Measurements from ENCODE around the gene CFAP65. TPM values are rescaled to one million over a fixed set of nuclear protein-coding genes. Genes with fewer than 3 reads are reported as not detected.

CFAP65 gene
- total RNA-seq, 4 donors from 2014 or later = not detected

GRCh38 chr2:219087361-219087760 is 46.0 kb upstream of the CFAP65 start:
- peaks cover 0 to 5% (median 1%) of the 10 kb centered on the region in 4 donors for H3K4me1 ChIP-seq
- H3K36me3 ChIP-seq = no peaks in the 10 kb centered on the region
- WGBS = 83% methylated on average over 5 of the region's 5 CpGs
- H3K27me3 ChIP-seq = no peaks in the 10 kb centered on the region
- no peak overlapping the region for H3K27ac ChIP-seq (replicated peaks in 1 of 4)
- intact Hi-C loops (cut with DNase I) = no loop called here
- DNase-seq (ENCODE audit: extremely low spot score) = no peak
- TF ChIP-seq EP300 (IDR thresholded peaks at IDR 0.05) = no peak
- no peak for TF ChIP-seq CTCF (IDR thresholded peaks at IDR 0.05)
- TF ChIP-seq POLR2A (IDR thresholded peaks at IDR 0.05; ENCODE audit: low read depth) = no peak
- TF ChIP-seq POLR2AphosphoS5 (IDR thresholded peaks at IDR 0.05) = no peak
- no peak overlapping the region for H3K4me3 ChIP-seq
- H3K9me3 ChIP-seq = no peaks in the 10 kb centered on the region

DNA sequence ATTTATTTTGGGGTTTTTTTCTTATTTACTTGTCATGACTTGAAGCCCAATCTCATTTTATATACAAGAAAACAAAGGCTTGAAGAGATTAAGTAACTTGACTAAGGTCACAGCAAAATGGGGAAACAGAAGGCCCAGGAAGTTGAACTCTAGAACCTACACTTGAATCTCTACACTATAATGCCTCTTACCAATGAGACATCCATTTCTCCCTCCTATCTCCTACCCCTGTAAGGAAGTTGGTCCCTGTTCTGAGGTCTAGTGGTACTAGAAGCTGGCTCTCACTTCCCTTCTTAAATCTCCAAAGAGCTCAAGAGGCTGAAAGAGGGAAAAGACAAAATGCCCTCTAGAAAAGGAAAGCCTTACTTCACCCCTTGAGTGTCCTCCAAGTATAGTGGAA is 44.9 kb upstream of the CFAP65 start:
- intact Hi-C loops (cut with DNase I) = no loop called here
- no peak overlapping the region for H3K27ac ChIP-seq (replicated peaks in 1 of 4)
- no peaks in the 10 kb centered on the region for H3K27me3 ChIP-seq
- no peak overlapping the region for H3K4me3 ChIP-seq
- no peak for TF ChIP-seq POLR2A (IDR thresholded peaks at IDR 0.05; ENCODE audit: low read depth)
- no peak for TF ChIP-seq CTCF (IDR thresholded peaks at IDR 0.05)
- TF ChIP-seq POLR2AphosphoS5 (IDR thresholded peaks at IDR 0.05) = no peak
- no peak for TF ChIP-seq EP300 (IDR thresholded peaks at IDR 0.05)
- no peaks in the 10 kb centered on the region for H3K9me3 ChIP-seq
- no peak for DNase-seq (ENCODE audit: extremely low spot score)
- H3K36me3 ChIP-seq = no peaks in the 10 kb centered on the region
- H3K4me1 ChIP-seq = peaks cover 0 to 10% (median 3%) of the 10 kb centered on the region in 4 donors

DNA sequence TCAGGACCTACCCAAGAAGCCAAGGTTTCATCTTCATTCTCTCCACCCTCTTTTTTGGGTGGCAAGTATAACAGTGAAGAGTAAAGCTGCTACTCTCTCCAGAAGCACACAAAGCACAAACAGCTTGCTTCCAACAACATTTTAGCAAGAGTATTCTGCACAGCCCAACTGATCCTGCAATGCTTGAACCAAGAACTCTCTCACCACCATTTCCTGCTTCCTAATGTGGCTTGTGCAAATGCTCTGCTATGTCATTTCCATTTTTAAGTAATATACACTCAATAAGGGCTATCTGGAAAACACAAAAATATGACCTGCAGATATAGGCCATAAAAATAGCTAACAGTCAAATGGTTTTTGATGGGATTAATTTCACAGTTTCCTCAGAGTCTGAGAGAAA is 43.5 kb upstream of the CFAP65 start:
- H3K27me3 ChIP-seq = no peaks in the 10 kb centered on the region
- H3K4me1 ChIP-seq = peaks cover 0 to 10% (median 3%) of the 10 kb centered on the region in 4 donors
- intact Hi-C loops (cut with DNase I) = no loop called here
- DNase-seq (ENCODE audit: extremely low spot score) = no peak
- H3K27ac ChIP-seq (replicated peaks in 1 of 4) = no peak overlapping the region
- no peak overlapping the region for H3K4me3 ChIP-seq
- H3K36me3 ChIP-seq = no peaks in the 10 kb centered on the region
- no peak for TF ChIP-seq EP300 (IDR thresholded peaks at IDR 0.05)
- no peak for TF ChIP-seq POLR2A (IDR thresholded peaks at IDR 0.05; ENCODE audit: low read depth)
- TF ChIP-seq POLR2AphosphoS5 (IDR thresholded peaks at IDR 0.05) = no peak
- no peak for TF ChIP-seq CTCF (IDR thresholded peaks at IDR 0.05)
- H3K9me3 ChIP-seq = no peaks in the 10 kb centered on the region

DNA sequence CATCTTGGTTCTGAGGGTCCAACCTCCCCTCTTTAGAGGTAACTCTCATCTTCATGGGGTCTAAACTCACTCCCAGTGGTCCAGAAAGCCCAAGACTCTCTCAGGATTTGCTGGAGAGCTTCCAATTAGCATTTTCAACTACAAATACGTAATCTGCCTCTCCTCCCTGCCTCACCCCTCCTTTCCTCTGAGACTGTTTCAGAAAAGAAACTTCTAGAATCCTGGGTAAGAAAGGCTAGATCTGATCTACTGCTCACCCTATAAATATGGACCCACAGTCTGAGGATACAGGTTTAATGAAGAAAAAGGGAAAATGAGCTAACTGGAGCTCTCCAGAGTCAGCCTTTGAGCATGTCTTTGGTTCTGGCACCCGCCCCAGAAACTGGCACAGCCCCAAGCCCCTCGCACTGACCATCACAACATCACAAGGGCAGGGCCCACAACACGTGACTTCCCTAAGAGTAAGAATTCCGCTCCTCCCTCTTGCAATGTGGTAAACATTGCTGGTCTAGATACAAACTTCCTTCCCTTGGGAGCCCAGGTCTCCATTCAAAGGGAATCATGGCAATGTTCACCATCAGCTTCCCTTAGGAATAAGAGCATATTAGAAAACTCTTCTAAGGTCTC is 41.1 kb upstream of the CFAP65 start:
- DNase-seq (ENCODE audit: extremely low spot score) = no peak
- WGBS = 48% methylated on average over 5 of the region's 5 CpGs

More for the DNA sequence above, 41.1 kb upstream of the CFAP65 start:
- Histone ChIP-seq H3K27me3 (no peaks in the 10 kb centered on the region), H3K36me3 (peaks cover 5 to 7% (median 6%) of the 10 kb centered on the region in 4 donors), H3K9me3 (no peaks in the 10 kb centered on the region), H3K27ac (replicated peaks in 1 of 4) (no peak overlapping the region), H3K4me3 (no peak overlapping the region), H3K4me1 (peaks cover 0 to 10% (median 3%) of the 10 kb centered on the region in 4 donors)
- intact Hi-C loops (cut with DNase I) = no loop called here
- no peak for TF ChIP-seq POLR2AphosphoS5 (IDR thresholded peaks at IDR 0.05)
- TF ChIP-seq CTCF (IDR thresholded peaks at IDR 0.05) = no peak
- no peak for TF ChIP-seq EP300 (IDR thresholded peaks at IDR 0.05)
- no peak for TF ChIP-seq POLR2A (IDR thresholded peaks at IDR 0.05; ENCODE audit: low read depth)
